ENCODE results near the gene PKD2L2.

DNA sequence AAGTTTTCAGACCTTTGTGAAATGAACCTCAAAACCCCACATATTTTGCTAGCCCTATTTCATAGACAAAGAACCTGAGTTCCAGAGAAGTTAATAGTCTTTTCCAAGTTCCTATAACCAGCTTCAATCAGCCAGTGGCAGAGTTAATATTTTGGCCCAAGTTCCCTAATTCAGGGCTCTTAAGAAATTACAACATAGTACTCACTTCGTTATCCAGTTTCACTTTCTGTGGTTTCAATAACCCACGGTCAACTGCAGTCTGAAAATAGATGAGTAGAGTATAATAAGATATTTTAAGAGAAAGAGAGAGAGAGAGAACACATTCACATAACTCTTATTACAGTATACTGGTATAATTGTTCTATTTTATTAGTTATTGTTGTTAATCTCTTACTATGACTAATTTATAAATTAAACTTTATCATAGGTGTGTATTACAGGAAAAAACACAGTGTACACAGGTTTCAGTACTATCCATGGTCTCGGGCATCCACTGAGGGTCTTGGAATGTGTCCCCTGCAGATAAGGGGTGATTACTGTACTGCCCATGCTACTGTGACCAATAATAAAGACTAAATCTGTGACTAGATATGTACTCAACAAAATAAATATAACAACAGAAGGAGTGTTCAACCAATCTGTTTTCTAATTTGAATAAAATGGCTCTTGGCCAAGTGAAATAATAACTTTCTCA, 30.9 kb upstream of the PKD2L2 start:
- TF ChIP-seq, protein P1, sequence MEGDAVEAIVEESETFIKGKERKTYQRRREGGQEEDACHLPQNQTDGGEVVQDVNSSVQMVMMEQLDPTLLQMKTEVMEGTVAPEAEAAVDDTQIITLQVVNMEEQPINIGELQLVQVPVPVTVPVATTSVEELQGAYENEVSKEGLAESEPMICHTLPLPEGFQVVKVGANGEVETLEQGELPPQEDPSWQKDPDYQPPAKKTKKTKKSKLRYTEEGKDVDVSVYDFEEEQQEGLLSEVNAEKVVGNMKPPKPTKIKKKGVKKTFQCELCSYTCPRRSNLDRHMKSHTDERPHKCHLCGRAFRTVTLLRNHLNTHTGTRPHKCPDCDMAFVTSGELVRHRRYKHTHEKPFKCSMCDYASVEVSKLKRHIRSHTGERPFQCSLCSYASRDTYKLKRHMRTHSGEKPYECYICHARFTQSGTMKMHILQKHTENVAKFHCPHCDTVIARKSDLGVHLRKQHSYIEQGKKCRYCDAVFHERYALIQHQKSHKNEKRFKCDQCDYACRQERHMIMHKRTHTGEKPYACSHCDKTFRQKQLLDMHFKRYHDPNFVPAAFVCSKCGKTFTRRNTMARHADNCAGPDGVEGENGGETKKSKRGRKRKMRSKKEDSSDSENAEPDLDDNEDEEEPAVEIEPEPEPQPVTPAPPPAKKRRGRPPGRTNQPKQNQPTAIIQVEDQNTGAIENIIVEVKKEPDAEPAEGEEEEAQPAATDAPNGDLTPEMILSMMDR (IDR thresholded peaks at IDR 0.05) = no peak
- no peak for TF ChIP-seq POLR2A (IDR thresholded peaks at IDR 0.05)

Measured in thyroid gland (tissue), 4 donors.